B cell (primary cell): ENCODE measurements around the gene ADAM12. TPM values are rescaled to one million over a fixed set of nuclear protein-coding genes. Genes with fewer than 3 reads are reported as not detected.

Experiments used
- ATAC-seq: fragments of 200-7000 bp; cut with Tn5 transposase; one replicate; pipeline ENCODE4 v1.10.0; 2021; ENCODE audit warnings: low read depth, mild to moderate bottlenecking, moderate number of reproducible peaks, moderate library complexity
- CTCF ChIA-PET: fragments of 350-600 bp; sonication (Branson Sonifier 250); formaldehyde crosslinking; loops from one replicate; lab custom pipeline; 2021; ENCODE audit warnings: antibody characterized with exemption, inconsistent platforms; lab: Charles Lee
- POLR2A ChIA-PET: fragments of 350-600 bp; sonication (Branson Sonifier 250); formaldehyde crosslinking; loops from one replicate; lab custom pipeline; 2021; ENCODE audit warnings: antibody characterized with exemption; lab: Charles Lee
- DNase-seq: peaks from one replicate; pipeline ENCODE4 v3.0.0; 2013
- H2AFZ ChIP-seq: 2 replicates; pipeline ENCODE4 v1.6.1; 2012; ENCODE audit warnings: mild to moderate bottlenecking, low read depth, low read length; ENCODE audit not compliant: insufficient read depth, poor library complexity, severe bottlenecking
- H3K27ac ChIP-seq, 2 donors: 1 replicate in 1 of 2; 2 replicates in 1 of 2; pipeline ENCODE4 v1.5.1; 2012 to 2013; ENCODE audit warnings: low read length in 2 of 2, mild to moderate bottlenecking in 2 of 2, moderate library complexity in 1 of 2
- H3K27me3 ChIP-seq, 4 experiments: fragments of 200-600 bp in 1 of 4; sonication (generic) in 1 of 4; replicated peaks in 1 of 4; 1 replicate in 2 of 4; 2 replicates in 2 of 4; pipeline versions ENCODE4 v1.6.1 to v1.7.0; 2013 to 2016; ENCODE audit warnings: low read length in 3 of 4, mild to moderate bottlenecking in 2 of 4, mixed read lengths in 1 of 4, moderate library complexity in 1 of 4; ENCODE audit not compliant: insufficient read depth in 4 of 4, control insufficient read depth in 3 of 4; ENCODE audit errors: control extremely low read depth in 1 of 4
- H3K36me3 ChIP-seq, 2 experiments: replicated peaks in 1 of 2; 1 replicate in 1 of 2; 2 replicates in 1 of 2; pipeline versions ENCODE4 v1.6.1 to v1.7.1; 2013; ENCODE audit warnings: low read length in 1 of 2; ENCODE audit not compliant: insufficient read depth in 2 of 2, control insufficient read depth in 1 of 2; ENCODE audit errors: control extremely low read depth in 1 of 2, extremely low read depth in 1 of 2
- H3K4me1 ChIP-seq, 2 donors: fragments of 200-600 bp in 1 of 2; sonication (generic) in 1 of 2; 1 replicate in 1 of 2; 2 replicates in 1 of 2; pipeline versions ENCODE4 v1.5.1 to v1.6.1; 2013 to 2017; ENCODE audit warnings: low read length in 2 of 2; ENCODE audit not compliant: control insufficient read depth in 2 of 2, insufficient read depth in 2 of 2
- H3K4me2 ChIP-seq: replicated peaks from 2 replicates; pipeline ENCODE3; 2012; ENCODE audit warnings: mild to moderate bottlenecking, low read depth, low read length; ENCODE audit not compliant: poor library complexity, severe bottlenecking
- H3K4me3 ChIP-seq, 5 experiments: fragments of 200-600 bp in 1 of 5; sonication (generic) in 1 of 5; 1 replicate in 3 of 5; 2 replicates in 2 of 5; pipeline versions ENCODE4 v1.5.1 to v1.7.0; 2011 to 2016; ENCODE audit warnings: low read length in 4 of 5, mild to moderate bottlenecking in 4 of 5, low read depth in 2 of 5, control low read depth in 1 of 5, moderate library complexity in 1 of 5; ENCODE audit not compliant: insufficient read depth in 1 of 5; ENCODE audit errors: control extremely low read depth in 1 of 5, extremely low read depth in 1 of 5
- H3K79me2 ChIP-seq: fragments of 200-600 bp; sonication (generic); one replicate; pipeline ENCODE4 v1.6.0; 2016; ENCODE audit warnings: low read length; ENCODE audit not compliant: control insufficient read depth, insufficient read depth
- H3K9ac ChIP-seq: fragments of 200-600 bp; sonication (generic); 2 replicates; pipeline ENCODE4 v1.6.1; 2017; ENCODE audit warnings: mild to moderate bottlenecking, low read length, moderate library complexity
- H3K9me3 ChIP-seq, 3 donors: one replicate each; pipeline versions ENCODE4 v1.6.1 to v1.7.1; 2013; ENCODE audit warnings: low read length in 2 of 3; ENCODE audit not compliant: control insufficient read depth in 2 of 3, insufficient read depth in 1 of 3; ENCODE audit errors: control extremely low read depth in 1 of 3
- H4K20me1 ChIP-seq: 2 replicates; pipeline ENCODE4 v1.6.0; 2012; ENCODE audit warnings: mild to moderate bottlenecking, low read length; ENCODE audit not compliant: insufficient read depth, control insufficient read depth, poor library complexity, severe bottlenecking
- H3K27ac Mint-ChIP-seq: one replicate; pipeline ENCODE4 v1.8.0; 2021; ENCODE audit warnings: mixed read lengths
- H3K27me3 Mint-ChIP-seq: one replicate; pipeline ENCODE4 v1.8.0; 2021; ENCODE audit warnings: mixed read lengths
- H3K4me1 Mint-ChIP-seq: one replicate; pipeline ENCODE4 v1.8.0; 2021; ENCODE audit warnings: mixed read lengths
- H3K4me3 Mint-ChIP-seq: one replicate; pipeline ENCODE4 v1.8.0; 2021; ENCODE audit warnings: mixed read lengths
- H3K9me3 Mint-ChIP-seq: one replicate; pipeline ENCODE4 v1.8.0; 2022; ENCODE audit warnings: mixed read lengths; ENCODE audit not compliant: insufficient read depth
- EZH2 ChIP-seq: IDR thresholded peaks from 2 replicates; pipeline ENCODE4 v1.6.1; 2012; ENCODE audit warnings: borderline replicate concordance, low read depth, mild to moderate bottlenecking, moderate library complexity, low read length; ENCODE audit not compliant: insufficient read depth, poor library complexity, severe bottlenecking
- WGBS: methylation state at CpG from one replicate; pipeline ENCODE4 v1.1.5; 2013; ENCODE audit warnings: missing lambda C conversion rate; ENCODE audit not compliant: insufficient coverage; 5-methylcytosine and 5-hydroxymethylcytosine counted together
- intact Hi-C: fragments of 100-400 bp; cut with micrococcal nuclease; formaldehyde crosslinking; loops from one replicate; pipeline ENCODE4 v1.10.0; 2022
- polyA plus RNA-seq: library from polyadenylated mRNA; depleted of rRNA; stranded (reverse); fragments of >200 nt; gene quantifications from 2 replicates; pipeline ENCODE4 v1.2.3, GENCODE V29; 2012
- total RNA-seq, 2 donors: library from RNA; stranded (reverse); fragments of 120-200 nt in 1 of 2; gene quantifications; 1 replicate in 1 of 2; 2 replicates in 1 of 2; pipeline versions ENCODE4 v1.2.3 to v1.2.4, GENCODE V29; 2013 to 2022
- TF ChIP-seq, protein P1 (sequence below): fragments of 200-600 bp; IDR thresholded peaks from one replicate; pipeline ENCODE4 v1.8.0; 2022; ENCODE audit warnings: antibody characterized with exemption, mild to moderate bottlenecking

The ADAM12 gene
- total and polyA plus RNA-seq, 2 donors (not counting 1 experiment from before 2014, with no cell fraction given) = 0.01 to 0.22 TPM

GRCh38 chr10:126208726-126209302, 179.5 kb downstream of the ADAM12 start:
- intact Hi-C loops = no loop called here
- H3K9ac ChIP-seq = no peak overlapping the region
- no peaks in the 10 kb centered on the region for H3K79me2 ChIP-seq
- 86% methylated on average over 2 of the region's 4 CpGs for WGBS
- ChIA-PET CTCF (no interaction called here), POLR2A (no interaction called here)
- DNase-seq (no peak), ATAC-seq (no peak)
- no peak for TF ChIP-seq EZH2
- TF ChIP-seq, protein P1, sequence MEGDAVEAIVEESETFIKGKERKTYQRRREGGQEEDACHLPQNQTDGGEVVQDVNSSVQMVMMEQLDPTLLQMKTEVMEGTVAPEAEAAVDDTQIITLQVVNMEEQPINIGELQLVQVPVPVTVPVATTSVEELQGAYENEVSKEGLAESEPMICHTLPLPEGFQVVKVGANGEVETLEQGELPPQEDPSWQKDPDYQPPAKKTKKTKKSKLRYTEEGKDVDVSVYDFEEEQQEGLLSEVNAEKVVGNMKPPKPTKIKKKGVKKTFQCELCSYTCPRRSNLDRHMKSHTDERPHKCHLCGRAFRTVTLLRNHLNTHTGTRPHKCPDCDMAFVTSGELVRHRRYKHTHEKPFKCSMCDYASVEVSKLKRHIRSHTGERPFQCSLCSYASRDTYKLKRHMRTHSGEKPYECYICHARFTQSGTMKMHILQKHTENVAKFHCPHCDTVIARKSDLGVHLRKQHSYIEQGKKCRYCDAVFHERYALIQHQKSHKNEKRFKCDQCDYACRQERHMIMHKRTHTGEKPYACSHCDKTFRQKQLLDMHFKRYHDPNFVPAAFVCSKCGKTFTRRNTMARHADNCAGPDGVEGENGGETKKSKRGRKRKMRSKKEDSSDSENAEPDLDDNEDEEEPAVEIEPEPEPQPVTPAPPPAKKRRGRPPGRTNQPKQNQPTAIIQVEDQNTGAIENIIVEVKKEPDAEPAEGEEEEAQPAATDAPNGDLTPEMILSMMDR = no peak
- no peaks in the 10 kb centered on the region for H3K9me3 ChIP-seq
- Mint-ChIP-seq H3K9me3 (no peaks in the 10 kb centered on the region), H3K4me1 (no peaks in the 10 kb centered on the region), H3K27me3 (peaks cover 15% of the 10 kb centered on the region), H3K27ac (no peak overlapping the region), H3K4me3 (no peak overlapping the region)
- no peaks in the 10 kb centered on the region for H3K4me1 ChIP-seq
- H3K4me3 ChIP-seq = no peak overlapping the region
- H2AFZ ChIP-seq = no peak overlapping the region
- no peak overlapping the region for H3K27ac ChIP-seq
- H3K36me3 ChIP-seq = no peaks in the 10 kb centered on the region
- H3K27me3 ChIP-seq = no peaks in the 10 kb centered on the region
- no peaks in the 10 kb centered on the region for H4K20me1 ChIP-seq
- H3K4me2 ChIP-seq = no peak overlapping the region

GRCh38 chr10:126207851-126208250, 180.4 kb downstream of the ADAM12 start:
- intact Hi-C loops = no loop called here
- H3K4me3 Mint-ChIP-seq = no peak overlapping the region
- 100% methylated on average over 1 of the region's 1 CpG for WGBS

More at GRCh38 chr10:126207851-126208250, 180.4 kb downstream of the ADAM12 start:
- DNase-seq (no peak), ATAC-seq (no peak)
- Histone ChIP-seq H3K4me2 (no peak overlapping the region), H3K9me3 (no peaks in the 10 kb centered on the region), H3K4me3 (no peak overlapping the region), H4K20me1 (no peaks in the 10 kb centered on the region), H3K9ac (no peak overlapping the region), H3K79me2 (no peaks in the 10 kb centered on the region), H3K4me1 (no peaks in the 10 kb centered on the region), H2AFZ (no peak overlapping the region), H3K36me3 (no peaks in the 10 kb centered on the region), H3K27me3 (no peaks in the 10 kb centered on the region), H3K27ac (no peak overlapping the region)
- no peak overlapping the region for H3K27ac Mint-ChIP-seq
- CTCF ChIA-PET = no interaction called here
- H3K9me3 Mint-ChIP-seq = no peaks in the 10 kb centered on the region
- TF ChIP-seq, protein P1 = no peak
- no peak for TF ChIP-seq EZH2
- POLR2A ChIA-PET = no interaction called here
- peaks cover 10% of the 10 kb centered on the region for H3K27me3 Mint-ChIP-seq
- H3K4me1 Mint-ChIP-seq = no peaks in the 10 kb centered on the region
